Endothelial cell of umbilical vein (primary cell): Measurements from ENCODE around the gene TKFC. TPM values are rescaled to one million over a fixed set of nuclear protein-coding genes. Genes with fewer than 3 reads are reported as not detected.

Source experiments
- BruUV-seq: library from RNA; stranded (reverse); fragments of 400-500 nt; replicated peaks from 2 replicates; lab custom pipeline; 2021; lab: Mats Ljungman, UMichigan
- CTCF ChIA-PET: fragments of 300-600, 350-600 bp; sonication (Branson Sonifier 250); formaldehyde crosslinking; loops from one replicate; lab custom pipeline; 2021; ENCODE audit warnings: antibody characterized with exemption, inconsistent platforms; lab: Charles Lee
- POLR2A ChIA-PET: fragments of 300-600, 350-600 bp; sonication (Branson Sonifier 250); formaldehyde crosslinking; loops from one replicate; lab custom pipeline; 2021; ENCODE audit warnings: antibody characterized with exemption, inconsistent platforms; lab: Charles Lee
- DNase-seq: peaks from one replicate; pipeline ENCODE4 v3.0.0-alpha.2; 2011; ENCODE audit warnings: low read depth, low spot score
- FAIRE-seq: peaks from 2 replicates; lab custom pipeline; 2011; peaks lifted over from hg19 to GRCh38; lab: Jason Lieb, UNC
- H2AFZ ChIP-seq: 2 replicates; pipeline ENCODE4 v1.6.0; 2012; ENCODE audit warnings: low read depth, low read length, control low read depth, inconsistent platforms
- H3K27ac ChIP-seq: 2 replicates; pipeline ENCODE4 v1.5.1; 2011; ENCODE audit warnings: low read depth, mild to moderate bottlenecking, control low read depth, low read length, moderate library complexity; ENCODE audit not compliant: insufficient read depth
- H3K27me3 ChIP-seq, 2 experiments: 2 replicates each; pipeline versions ENCODE4 v1.6.0 to v1.6.1; 2011; ENCODE audit warnings: low read length in 2 of 2, mixed read lengths in 1 of 2; ENCODE audit not compliant: control insufficient read depth in 2 of 2, insufficient read depth in 2 of 2
- H3K36me3 ChIP-seq, 2 experiments: 2 replicates in 1 of 2; 3 replicates in 1 of 2; pipeline ENCODE4 v1.5.1; 2011; ENCODE audit warnings: low read length in 2 of 2, mild to moderate bottlenecking in 1 of 2, moderate library complexity in 1 of 2; ENCODE audit not compliant: control insufficient read depth in 2 of 2, insufficient read depth in 2 of 2; ENCODE audit errors: extremely low read depth in 1 of 2
- H3K4me1 ChIP-seq: 3 replicates; pipeline ENCODE4 v1.5.1; 2011; ENCODE audit warnings: mild to moderate bottlenecking, low read length; ENCODE audit not compliant: control insufficient read depth, insufficient read depth; ENCODE audit errors: extremely low read depth
- H3K4me2 ChIP-seq: 2 replicates; pipeline ENCODE4 v1.6.1; 2011; ENCODE audit warnings: low read length, control low read depth, mixed read lengths; ENCODE audit not compliant: insufficient read depth
- H3K4me3 ChIP-seq, 3 experiments: fragments of 200-600 bp in 1 of 3; sonication (generic), shearing (Covaris generic) in 1 of 3; replicated peaks in 1 of 3; 2 replicates each; pipeline ENCODE4 v1.5.1; 2011 to 2016; ENCODE audit warnings: control low read depth in 3 of 3, low read length in 3 of 3, mild to moderate bottlenecking in 2 of 3, inconsistent platforms in 1 of 3, low read depth in 1 of 3, moderate library complexity in 1 of 3; ENCODE audit not compliant: insufficient read depth in 1 of 3
- H3K79me2 ChIP-seq: 2 replicates; pipeline ENCODE4 v1.6.0; 2012; ENCODE audit warnings: low read length, inconsistent platforms; ENCODE audit not compliant: control insufficient read depth, insufficient read depth
- H3K9ac ChIP-seq: replicated peaks from 2 replicates; pipeline ENCODE3; 2011; ENCODE audit warnings: low read length, control low read depth; ENCODE audit not compliant: insufficient read depth; ENCODE audit errors: extremely low read depth
- H3K9me1 ChIP-seq: replicated peaks from 3 replicates; pipeline ENCODE4 v1.6.0; 2011; ENCODE audit warnings: mild to moderate bottlenecking, low read length; ENCODE audit not compliant: control insufficient read depth, insufficient read depth; ENCODE audit errors: extremely low read depth
- H3K9me3 ChIP-seq: replicated peaks from 2 replicates; pipeline ENCODE4 v1.5.1; 2012; ENCODE audit warnings: low read length, inconsistent platforms; ENCODE audit not compliant: control insufficient read depth, insufficient read depth
- H4K20me1 ChIP-seq: replicated peaks from 2 replicates; pipeline ENCODE3; 2011; ENCODE audit warnings: mild to moderate bottlenecking, low read length; ENCODE audit not compliant: control insufficient read depth, insufficient read depth; ENCODE audit errors: extremely low read depth
- CTCF ChIP-seq, 2 donors: IDR thresholded peaks; 1 replicate in 1 of 2; 2 replicates in 1 of 2; pipeline ENCODE4 v1.5.1; 2011; ENCODE audit warnings: low read length in 2 of 2, mild to moderate bottlenecking in 2 of 2, moderate library complexity in 2 of 2, control low read depth in 1 of 2, inconsistent platforms in 1 of 2, low read depth in 1 of 2; ENCODE audit not compliant: insufficient read depth in 1 of 2; ENCODE audit errors: extremely low read depth in 1 of 2
- EZH2 ChIP-seq: IDR thresholded peaks from 2 replicates; pipeline ENCODE4 v1.6.1; 2012; ENCODE audit warnings: borderline replicate concordance, low read depth, mild to moderate bottlenecking, moderate library complexity, low read length, inconsistent platforms; ENCODE audit not compliant: severe bottlenecking
- FOS ChIP-seq: IDR thresholded peaks from 2 replicates; pipeline ENCODE4 v1.6.1; 2011; ENCODE audit warnings: mild to moderate bottlenecking, low read length, moderate library complexity, borderline replicate concordance; ENCODE audit not compliant: insufficient read depth
- GATA2 ChIP-seq: IDR thresholded peaks from 2 replicates; pipeline ENCODE4 v1.7.0; 2011; ENCODE audit warnings: low read depth, mild to moderate bottlenecking, moderate library complexity, mixed read lengths, low read length; ENCODE audit not compliant: insufficient read length, insufficient read depth
- JUN ChIP-seq: IDR thresholded peaks from 2 replicates; pipeline ENCODE4 v1.6.1; 2011; ENCODE audit warnings: borderline replicate concordance, low read depth; ENCODE audit not compliant: insufficient read length, insufficient read depth
- MAX ChIP-seq: IDR thresholded peaks from 2 replicates; pipeline ENCODE4 v1.6.1; 2011; ENCODE audit not compliant: insufficient read depth, insufficient read length
- MYC ChIP-seq: IDR thresholded peaks from one replicate; pipeline ENCODE4 v1.6.1; 2011; ENCODE audit warnings: mild to moderate bottlenecking, low read depth, low read length
- POLR2A ChIP-seq: IDR thresholded peaks from 2 replicates; pipeline ENCODE4 v1.6.1; 2012; ENCODE audit warnings: low read depth, mild to moderate bottlenecking, control low read depth, low read length
- POLR2AphosphoS5 ChIP-seq: IDR thresholded peaks from 2 replicates; pipeline ENCODE4 v1.6.1; 2012; ENCODE audit warnings: low read depth, mild to moderate bottlenecking, control low read depth, low read length, moderate library complexity; ENCODE audit not compliant: insufficient read depth
- dilution Hi-C: fragments of 300-500 bp; cut with MboI; formaldehyde crosslinking; loops from one replicate; pipeline ENCODE4 v1.15.0; 2019; ENCODE audit warnings: low sequenced_read_pairs; ENCODE audit not compliant: extremely low pct_ligation_motif_present
- intact Hi-C: fragments of 100-400 bp; cut with micrococcal nuclease; formaldehyde crosslinking; loops from one replicate; pipeline ENCODE4 v1.10.0; 2022
- polyA plus RNA-seq, 4 experiments: library from polyadenylated mRNA; depleted of rRNA in 3 of 4; stranded (reverse) in 3 of 4; unstranded in 1 of 4; fragments of >200 nt; gene quantifications; 2 replicates each; pipeline versions ENCODE4 v1.2.1 to v1.2.3, GENCODE V29; 2011 to 2012; ENCODE audit warnings: missing spikeins in 1 of 4
- total RNA-seq: library from RNA; stranded (reverse); gene quantifications from 2 replicates; pipeline ENCODE4 v1.2.3, GENCODE V29; 2021

The TKFC gene
- total and polyA plus RNA-seq, 2 donors (not counting 3 experiments of a cell fraction or from before 2014, with no cell fraction given): 30.8 to 31.7 TPM

GRCh38 chr11:61338783-61339489 is 5.9 kb downstream of the TKFC start:
- intact Hi-C loops (loop anchor here (10.0 kb wide), 1 partner anchor 84 kb away; no protein-coding TSS in a partner anchor), dilution Hi-C loops (no loop called here)
- H3K36me3 ChIP-seq: peaks cover 0 to 2% of the 10 kb centered on the region in 2 experiments
- FAIRE-seq (no peak), DNase-seq (no peak)
- no peaks in the 10 kb centered on the region for H4K20me1 ChIP-seq
- H3K4me2 ChIP-seq: no peak overlapping the region
- no TSS peak for BruUV-seq
- H3K9me3 ChIP-seq: no peaks in the 10 kb centered on the region
- H3K27ac ChIP-seq: no peak overlapping the region
- no peak for TF ChIP-seq JUN
- no peak for TF ChIP-seq MYC
- no peak for TF ChIP-seq EZH2
- no peak for TF ChIP-seq GATA2
- TF ChIP-seq CTCF (IDR thresholded peaks at IDR 0.05; ENCODE audit: extremely low read depth in 1 of 2, insufficient read depth in 1 of 2, low read depth in 1 of 2, low read length in 2 of 2): no peak
- no peak for TF ChIP-seq POLR2AphosphoS5
- no peak for TF ChIP-seq FOS
- no peak for TF ChIP-seq MAX
- no peak for TF ChIP-seq POLR2A
- no peak overlapping the region for H3K9ac ChIP-seq
- H3K4me1 ChIP-seq: no peaks in the 10 kb centered on the region
- POLR2A ChIA-PET: no interaction called here
- CTCF ChIA-PET: interaction anchor here (1.5 to 8.0 kb wide), 2 partner anchors 20 to 45 kb away, joined by 3 to 345 read pairs; no protein-coding TSS in a partner anchor
- no peak overlapping the region for H2AFZ ChIP-seq
- no peaks in the 10 kb centered on the region for H3K9me1 ChIP-seq
- no peaks in the 10 kb centered on the region for H3K79me2 ChIP-seq
- no peaks in the 10 kb centered on the region for H3K27me3 ChIP-seq
- no peak overlapping the region for H3K4me3 ChIP-seq
